K562 (cell line): Measurements from ENCODE around the gene EBF4.

Experiments
- CREM ChIP-seq: IDR thresholded peaks from 2 replicates; pipeline ENCODE4 v1.6.1; 2014; ENCODE audit warnings: antibody characterized with exemption, low read depth
- SMAD3 ChIP-seq: fragments of 450-650 bp; formaldehyde crosslinking; conservative IDR thresholded peaks from 2 replicates; pipeline ENCODE4 v1.4.0; 2020; ENCODE audit warnings: mild to moderate bottlenecking
- SP1 ChIP-seq: sonication (generic); formaldehyde crosslinking; IDR thresholded peaks from 2 replicates; pipeline ENCODE4 v1.8.1; 2022; ENCODE audit warnings: mild to moderate bottlenecking, missing genetic modification reagents
- TF ChIP-seq, protein P1 (sequence below), 3 experiments: IDR thresholded peaks in 2 of 3; conservative IDR thresholded peaks in 1 of 3; 2 replicates each; pipeline ENCODE4 v1.5.1; 2011 to 2012; ENCODE audit warnings: low read length in 3 of 3, mild to moderate bottlenecking in 3 of 3, control low read depth in 2 of 3, improper control_type of control experiment in 1 of 3, inconsistent platforms in 1 of 3, low read depth in 1 of 3, mixed read lengths in 1 of 3, moderate library complexity in 1 of 3; ENCODE audit not compliant: insufficient read depth in 2 of 3
- TF ChIP-seq, protein P2 (sequence below): fragments of 250-450 bp; sonication (Bioruptor Pico); IDR thresholded peaks from 2 replicates; pipeline ENCODE4 v1.8.0; 2021; ENCODE audit warnings: moderate library complexity, mild to moderate bottlenecking, inconsistent platforms

DNA sequence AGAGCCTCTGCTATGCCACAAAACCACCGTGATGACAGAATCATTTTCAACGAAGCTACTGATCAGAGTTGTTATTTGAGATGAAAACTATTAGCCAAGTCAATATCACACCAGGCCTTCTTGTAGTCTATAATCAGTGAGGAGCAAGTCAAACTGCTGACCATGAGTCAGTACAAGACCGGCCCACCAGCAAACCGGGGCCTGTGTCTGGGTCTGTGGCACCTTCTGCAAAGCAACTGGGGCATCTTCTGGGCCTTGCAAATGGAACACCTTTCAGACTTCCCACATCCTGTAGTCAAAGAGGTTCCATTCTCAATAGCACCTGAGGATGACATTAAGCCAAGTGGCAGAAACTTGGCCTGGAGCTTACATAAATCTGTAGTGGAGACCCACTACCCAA, 69.3 kb downstream of the EBF4 start:
- TF ChIP-seq, protein P1, sequence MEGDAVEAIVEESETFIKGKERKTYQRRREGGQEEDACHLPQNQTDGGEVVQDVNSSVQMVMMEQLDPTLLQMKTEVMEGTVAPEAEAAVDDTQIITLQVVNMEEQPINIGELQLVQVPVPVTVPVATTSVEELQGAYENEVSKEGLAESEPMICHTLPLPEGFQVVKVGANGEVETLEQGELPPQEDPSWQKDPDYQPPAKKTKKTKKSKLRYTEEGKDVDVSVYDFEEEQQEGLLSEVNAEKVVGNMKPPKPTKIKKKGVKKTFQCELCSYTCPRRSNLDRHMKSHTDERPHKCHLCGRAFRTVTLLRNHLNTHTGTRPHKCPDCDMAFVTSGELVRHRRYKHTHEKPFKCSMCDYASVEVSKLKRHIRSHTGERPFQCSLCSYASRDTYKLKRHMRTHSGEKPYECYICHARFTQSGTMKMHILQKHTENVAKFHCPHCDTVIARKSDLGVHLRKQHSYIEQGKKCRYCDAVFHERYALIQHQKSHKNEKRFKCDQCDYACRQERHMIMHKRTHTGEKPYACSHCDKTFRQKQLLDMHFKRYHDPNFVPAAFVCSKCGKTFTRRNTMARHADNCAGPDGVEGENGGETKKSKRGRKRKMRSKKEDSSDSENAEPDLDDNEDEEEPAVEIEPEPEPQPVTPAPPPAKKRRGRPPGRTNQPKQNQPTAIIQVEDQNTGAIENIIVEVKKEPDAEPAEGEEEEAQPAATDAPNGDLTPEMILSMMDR (IDR thresholded peaks at IDR 0.05 in 2 of 3, conservative IDR thresholded peaks at IDR 0.05 in 1 of 3; ENCODE audit: insufficient read depth in 2 of 3, low read depth in 1 of 3, low read length in 3 of 3), result no peak
- TF ChIP-seq SP1 (CRISPR knock-in tag), result no peak
- TF ChIP-seq, protein P2, sequence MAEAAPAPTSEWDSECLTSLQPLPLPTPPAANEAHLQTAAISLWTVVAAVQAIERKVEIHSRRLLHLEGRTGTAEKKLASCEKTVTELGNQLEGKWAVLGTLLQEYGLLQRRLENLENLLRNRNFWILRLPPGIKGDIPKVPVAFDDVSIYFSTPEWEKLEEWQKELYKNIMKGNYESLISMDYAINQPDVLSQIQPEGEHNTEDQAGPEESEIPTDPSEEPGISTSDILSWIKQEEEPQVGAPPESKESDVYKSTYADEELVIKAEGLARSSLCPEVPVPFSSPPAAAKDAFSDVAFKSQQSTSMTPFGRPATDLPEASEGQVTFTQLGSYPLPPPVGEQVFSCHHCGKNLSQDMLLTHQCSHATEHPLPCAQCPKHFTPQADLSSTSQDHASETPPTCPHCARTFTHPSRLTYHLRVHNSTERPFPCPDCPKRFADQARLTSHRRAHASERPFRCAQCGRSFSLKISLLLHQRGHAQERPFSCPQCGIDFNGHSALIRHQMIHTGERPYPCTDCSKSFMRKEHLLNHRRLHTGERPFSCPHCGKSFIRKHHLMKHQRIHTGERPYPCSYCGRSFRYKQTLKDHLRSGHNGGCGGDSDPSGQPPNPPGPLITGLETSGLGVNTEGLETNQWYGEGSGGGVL (CRISPR knock-in tag), result no peak
- no peak for TF ChIP-seq SMAD3 (CRISPR knock-in tag)
- TF ChIP-seq CREM, result no peak
